Inferior parietal cortex (tissue), 1 donor: Measurements from ENCODE around the gene MTMR10.

Source experiments
- DNase-seq: peaks from one replicate; pipeline ENCODE4 v3.0.0-alpha.2; 2016; ENCODE audit errors: extremely low spot score

MTMR10 gene

GRCh38 chr15:30921106-30921505, 70.3 kb downstream of the MTMR10 start:
- DNase-seq = no peak

GRCh38 chr15:30919877-30920550, 71.4 kb downstream of the MTMR10 start:
- DNase-seq = no peak

- DNase-seq = no peak
Measured at GRCh38 chr15:30918366-30918765, 73.1 kb downstream of the MTMR10 start.

- DNase-seq = no peak
Measured at GRCh38 chr15:30917675-30918074, 73.8 kb downstream of the MTMR10 start.

GRCh38 chr15:30917013-30917412, 74.4 kb downstream of the MTMR10 start:
- no peak for DNase-seq

GRCh38 chr15:30913761-30914160, 77.7 kb downstream of the MTMR10 start:
- no peak for DNase-seq

GRCh38 chr15:30906366-30906765, 85.1 kb downstream of the MTMR10 start:
- DNase-seq = no peak

GRCh38 chr15:30905821-30906220, 85.6 kb downstream of the MTMR10 start:
- DNase-seq = peak; percentile 22

GRCh38 chr15:30904812-30905211, 86.6 kb downstream of the MTMR10 start:
- no peak for DNase-seq

GRCh38 chr15:30903497-30904187, 87.8 kb downstream of the MTMR10 start, which contains the start of gene FAN1:
Gene FAN1 (plus strand): TSS chr15:30903915. CDS start chr15:30904664, 749 bp downstream.
- peak; percentile 90 for DNase-seq

- DNase-seq = no peak
Measured at GRCh38 chr15:30901889-30902288, 89.5 kb downstream of the MTMR10 start.

GRCh38 chr15:30896211-30896606, 95.2 kb downstream of the MTMR10 start:
- no peak for DNase-seq

GRCh38 chr15:30895461-30896210, 95.8 kb downstream of the MTMR10 start:
- no peak for DNase-seq

- DNase-seq = peak; percentile 34
Measured at GRCh38 chr15:30889196-30889595, 102.2 kb downstream of the MTMR10 start.
